HG03097 (cell line): Measurements from ENCODE around the gene MBIP.

Experiments
- ATAC-seq: cut with Tn5 transposase; IDR thresholded peaks from one replicate; pipeline ENCODE4 v1.9.1; 2021; ENCODE audit not compliant: unreplicated experiment, low FRiP score

Gene MBIP

DNA sequence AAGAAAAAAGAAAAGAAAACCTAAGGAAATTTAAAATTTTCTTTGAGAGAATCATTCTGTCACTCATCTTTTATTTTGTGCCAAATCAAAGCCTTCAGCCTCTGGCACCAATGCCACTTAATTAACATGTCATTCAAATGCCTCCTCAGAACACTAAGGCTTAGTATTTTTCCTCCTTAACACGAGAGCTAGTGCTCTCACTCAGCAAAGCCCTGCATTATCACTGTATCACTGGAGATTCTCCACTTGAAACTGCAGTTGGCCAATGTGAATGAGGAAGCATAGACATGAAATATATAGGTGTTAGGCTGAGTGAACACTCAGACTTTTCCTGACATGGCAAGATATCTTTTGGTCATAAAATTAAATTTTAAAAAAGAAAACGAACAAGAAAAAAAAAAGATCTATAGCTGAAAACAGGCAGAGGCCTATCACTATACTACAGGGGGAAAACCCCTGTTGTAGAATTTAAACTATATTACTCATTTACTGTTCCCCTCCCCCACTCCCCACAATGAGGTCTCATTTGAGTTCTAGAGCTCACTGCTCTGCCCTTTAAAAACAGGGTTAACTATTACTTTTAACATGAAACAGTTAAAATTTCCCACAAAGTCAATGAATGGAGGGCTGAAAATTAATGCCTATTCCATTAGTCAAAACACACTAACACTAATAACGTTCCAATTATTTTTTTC is 5.1 kb downstream of the MBIP start:
- ATAC-seq: peak; percentile 49

DNA sequence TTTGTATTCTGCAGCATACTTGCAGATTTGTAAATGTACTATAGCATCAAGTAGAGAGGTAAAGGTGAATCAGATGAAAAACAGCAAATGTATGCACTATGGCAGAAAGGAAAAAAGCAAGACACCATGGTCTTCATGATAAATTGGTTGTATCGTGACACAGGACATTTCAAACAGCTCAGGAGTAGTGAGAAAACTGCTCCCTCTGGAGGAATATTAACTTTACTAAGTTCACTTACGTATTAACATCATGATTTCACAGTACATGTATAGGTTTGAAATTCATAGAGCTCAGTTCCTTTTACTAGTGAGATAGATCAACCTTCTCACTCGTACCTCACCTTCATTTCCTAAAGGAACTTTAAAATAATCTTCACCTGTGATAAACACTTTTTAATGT is 6.5 kb downstream of the MBIP start:
- ATAC-seq: no peak

DNA sequence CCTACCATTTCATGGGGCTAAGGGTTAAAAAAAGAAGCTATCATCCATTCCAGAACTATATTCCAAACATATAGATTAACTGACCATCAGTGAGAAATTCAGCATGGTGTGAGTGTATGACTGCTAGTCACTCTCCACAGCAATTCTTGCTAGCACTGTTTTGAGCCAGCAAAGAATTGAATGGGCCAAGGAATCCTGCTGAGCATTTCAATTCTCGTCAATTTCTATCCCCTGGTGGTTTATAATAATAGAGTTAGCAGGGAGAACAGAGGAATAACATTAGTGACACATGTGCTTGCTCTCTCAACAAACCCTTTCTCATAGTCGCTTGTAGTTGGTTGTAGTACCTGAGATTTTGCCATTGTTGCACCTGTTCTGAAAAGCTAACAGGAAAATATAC is 7.2 kb downstream of the MBIP start:
- ATAC-seq: no peak

DNA sequence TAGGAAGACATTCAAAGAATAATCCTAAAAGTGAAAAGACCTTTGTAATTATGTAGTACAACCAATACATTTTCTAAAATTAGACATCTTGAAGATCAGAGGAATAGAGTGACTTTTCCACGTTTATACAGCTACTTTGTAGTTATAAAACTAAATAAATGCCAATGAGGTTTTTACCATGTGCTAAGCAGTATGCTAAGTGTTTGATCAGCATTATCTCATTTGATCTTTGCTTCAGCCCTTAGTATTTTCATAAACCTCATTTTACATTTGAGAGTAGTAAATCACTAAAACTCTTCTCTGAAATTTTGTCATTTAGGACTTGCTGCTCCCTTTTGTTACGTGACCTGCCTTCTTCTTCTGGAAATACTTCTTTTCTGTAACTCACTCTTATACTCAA is 13.6 kb downstream of the MBIP start:
- no peak for ATAC-seq

DNA sequence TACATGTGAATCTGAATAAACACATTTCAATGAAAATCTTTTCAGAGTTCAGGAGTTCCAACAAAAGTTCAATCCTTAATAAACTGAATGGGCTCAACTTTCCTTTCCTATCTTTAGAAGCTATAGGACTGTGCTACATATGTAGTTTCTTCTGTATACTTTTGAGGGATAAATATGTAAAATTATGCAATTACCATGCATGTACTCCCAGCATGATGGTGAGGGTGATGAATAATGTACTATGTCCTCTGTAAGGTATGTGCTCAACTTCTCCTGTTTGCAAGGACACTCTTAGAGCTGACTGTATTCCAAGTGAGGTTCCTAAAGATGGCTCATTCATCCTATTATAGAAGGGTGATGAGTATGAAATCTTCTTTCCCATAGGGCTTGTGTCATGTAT is 15.5 kb downstream of the MBIP start:
- ATAC-seq: no peak

DNA sequence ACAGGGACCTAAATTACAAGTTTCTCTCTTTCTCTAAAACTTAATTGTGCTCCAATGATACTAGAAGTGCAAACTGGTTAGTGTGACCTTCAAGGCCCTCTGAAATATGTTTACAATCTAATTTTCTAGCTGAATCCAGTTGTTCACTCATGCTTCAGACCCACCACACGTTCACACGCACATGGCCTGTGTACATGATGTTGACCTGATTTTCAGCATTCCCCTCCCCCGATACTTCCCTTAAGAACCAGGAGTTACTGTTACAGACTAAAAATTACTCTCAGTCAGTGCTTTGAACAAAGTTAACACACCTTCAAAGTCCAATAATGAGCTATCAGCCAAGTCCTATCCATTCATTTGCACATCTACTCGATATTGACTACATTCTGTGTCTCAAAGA is 16.5 kb downstream of the MBIP start:
- ATAC-seq: no peak

DNA sequence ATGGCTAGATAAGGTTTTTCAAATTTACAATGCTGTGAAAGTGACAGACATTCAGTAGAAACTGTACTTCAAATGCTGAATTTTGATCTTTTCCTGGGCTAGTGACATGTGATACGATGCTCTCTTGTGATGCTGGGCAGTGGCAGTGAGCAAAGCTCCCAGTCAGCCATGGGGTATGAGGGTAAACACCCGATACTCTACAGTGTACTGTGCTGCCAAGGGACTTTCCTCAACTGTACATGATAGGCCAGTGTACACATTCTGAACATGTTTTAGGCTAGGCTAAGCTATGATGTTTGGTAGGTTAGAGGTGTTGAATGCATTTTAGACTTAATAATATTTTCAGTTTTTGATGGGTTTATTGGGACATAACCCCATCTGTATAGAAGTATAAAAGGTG is 17.6 kb downstream of the MBIP start:
- ATAC-seq: no peak

DNA sequence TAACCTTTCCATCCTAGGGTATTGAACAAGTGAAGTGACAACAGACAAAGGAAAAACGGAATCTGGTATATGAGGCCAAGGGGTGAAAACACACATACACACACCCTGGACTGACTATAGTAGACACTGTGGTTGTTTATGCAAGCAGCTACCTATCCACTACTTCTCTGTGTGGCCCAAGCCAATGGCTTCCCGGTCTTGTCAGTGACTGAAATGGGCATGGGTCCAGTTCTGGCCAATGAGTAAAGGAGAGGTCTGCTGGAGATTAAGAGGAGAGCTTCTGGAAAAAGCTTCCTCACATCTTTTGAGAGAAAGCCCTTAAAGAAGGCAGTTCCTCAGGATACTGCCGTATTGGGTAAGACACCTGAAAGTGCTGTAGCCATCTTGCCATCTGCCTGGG is 19.3 kb downstream of the MBIP start:
- ATAC-seq: no peak

DNA sequence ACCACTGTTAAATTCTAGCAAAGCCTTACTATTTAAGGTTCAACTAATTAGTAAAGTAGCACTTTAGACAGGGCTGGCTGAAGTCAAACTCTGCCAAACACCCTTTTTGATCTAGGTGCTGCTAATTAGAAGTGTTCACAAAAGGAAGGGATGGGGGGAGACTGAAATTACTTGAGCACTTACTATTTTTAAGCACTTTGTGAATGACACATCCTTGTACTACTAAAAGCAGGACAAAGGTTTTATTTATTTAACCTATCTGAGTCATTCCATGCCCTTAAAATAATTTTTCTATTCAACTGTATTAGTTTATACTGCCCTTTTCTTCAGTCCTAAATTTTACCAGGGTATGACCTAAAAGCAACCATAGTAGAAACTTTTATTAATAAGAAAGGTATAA is 20.1 kb downstream of the MBIP start:
- ATAC-seq: no peak

DNA sequence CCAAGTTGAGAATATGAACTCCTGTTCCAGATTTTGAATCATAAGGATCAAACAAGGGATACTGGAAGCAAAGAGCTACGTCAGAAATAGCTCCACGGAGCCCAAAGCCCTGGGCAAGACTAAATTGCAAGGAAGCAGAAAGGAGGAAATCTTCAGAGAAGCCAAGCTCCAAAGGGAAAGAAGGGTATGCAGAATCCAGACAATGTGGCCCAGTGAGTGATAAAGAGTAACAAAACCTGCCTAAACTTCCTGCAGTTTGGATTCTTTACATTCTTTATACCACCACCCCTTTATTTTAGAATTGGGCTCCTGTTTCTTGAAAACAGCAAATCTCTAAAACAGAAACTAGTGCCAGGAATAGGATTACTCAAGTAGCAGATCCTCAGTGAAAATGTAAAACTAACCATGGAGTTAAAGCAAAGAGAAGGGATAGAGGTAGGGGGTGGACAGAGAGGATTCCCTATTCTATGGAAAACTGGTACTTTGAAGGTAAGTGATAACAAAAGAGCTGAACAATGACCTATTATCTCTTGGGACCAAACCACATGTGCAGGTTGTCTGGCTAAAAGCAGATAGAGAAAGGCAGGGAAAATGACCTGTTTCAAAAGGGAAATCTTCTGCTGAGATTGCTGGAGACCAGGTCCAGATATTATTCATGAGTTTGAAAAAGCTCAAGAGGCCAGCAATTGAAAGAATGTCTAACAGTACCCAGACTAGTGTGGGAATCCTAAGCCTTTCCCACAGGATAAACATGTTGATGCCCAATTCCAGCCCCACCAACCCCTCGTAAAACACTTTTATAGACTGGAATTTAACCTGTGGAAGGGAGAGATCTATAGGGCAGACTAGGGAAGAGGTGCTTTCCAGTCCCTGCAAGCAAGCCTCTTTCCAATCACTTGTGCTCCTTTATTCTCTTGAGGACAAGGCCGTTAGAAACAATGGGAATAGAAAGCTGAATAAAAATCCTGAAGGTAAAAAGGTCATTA is 24.5 kb downstream of the MBIP start:
- no peak for ATAC-seq

DNA sequence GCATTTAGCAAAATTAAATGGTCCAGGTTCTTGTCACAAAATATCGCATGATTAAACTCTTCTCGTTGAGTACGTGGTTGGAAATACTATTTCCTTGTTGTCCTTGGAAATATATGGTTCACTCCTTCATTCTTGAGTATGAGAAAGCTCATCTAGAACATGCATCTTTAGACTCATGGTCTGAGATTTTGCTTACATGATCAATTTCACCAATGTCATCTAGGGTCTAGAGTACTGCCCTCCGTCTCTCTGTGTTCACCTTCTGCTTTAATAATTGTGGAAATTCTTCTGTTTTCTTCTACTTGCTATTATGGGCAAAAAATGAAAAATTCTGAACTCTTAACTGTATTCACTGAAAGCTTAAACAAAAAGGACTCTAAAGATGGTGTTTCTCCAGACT is 25.9 kb downstream of the MBIP start:
- no peak for ATAC-seq

DNA sequence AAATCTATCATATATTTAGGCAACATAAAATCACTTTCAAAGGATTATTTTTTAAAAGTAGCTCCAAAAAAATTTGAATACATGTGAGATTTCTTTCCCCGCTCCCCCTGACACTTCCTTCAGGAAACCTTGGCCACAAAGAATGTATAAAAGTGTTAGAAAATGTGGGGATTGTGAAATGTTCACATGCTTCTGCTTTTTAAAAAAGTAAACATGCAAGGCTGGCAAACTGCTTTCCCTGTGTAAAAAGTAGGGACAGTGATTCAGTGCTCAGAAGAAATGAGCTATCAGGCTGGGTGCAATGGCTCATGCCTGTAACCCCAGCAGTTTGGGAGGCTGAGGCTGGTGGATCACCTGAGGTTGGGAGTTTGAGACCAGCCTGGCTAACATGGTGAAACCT is 26.6 kb downstream of the MBIP start:
- no peak for ATAC-seq

DNA sequence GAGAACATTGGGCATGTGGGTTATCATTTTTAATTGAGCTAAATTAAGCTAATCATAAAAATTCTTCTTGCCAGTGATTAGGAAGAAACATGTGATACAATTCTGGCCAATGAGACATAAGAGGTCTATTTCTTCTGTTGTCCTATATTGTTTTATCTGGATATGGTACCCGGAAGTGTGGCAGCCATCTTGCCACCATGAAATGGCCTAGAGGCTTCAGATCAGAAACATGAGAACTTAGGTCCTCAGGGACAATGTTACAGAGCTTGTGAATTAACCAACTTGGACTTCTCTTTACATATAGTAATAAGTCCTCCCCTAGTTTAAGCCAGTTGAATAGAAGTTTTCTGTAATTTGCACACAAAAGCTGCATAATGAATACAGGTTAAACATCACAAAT is 30.5 kb downstream of the MBIP start:
- ATAC-seq: no peak

DNA sequence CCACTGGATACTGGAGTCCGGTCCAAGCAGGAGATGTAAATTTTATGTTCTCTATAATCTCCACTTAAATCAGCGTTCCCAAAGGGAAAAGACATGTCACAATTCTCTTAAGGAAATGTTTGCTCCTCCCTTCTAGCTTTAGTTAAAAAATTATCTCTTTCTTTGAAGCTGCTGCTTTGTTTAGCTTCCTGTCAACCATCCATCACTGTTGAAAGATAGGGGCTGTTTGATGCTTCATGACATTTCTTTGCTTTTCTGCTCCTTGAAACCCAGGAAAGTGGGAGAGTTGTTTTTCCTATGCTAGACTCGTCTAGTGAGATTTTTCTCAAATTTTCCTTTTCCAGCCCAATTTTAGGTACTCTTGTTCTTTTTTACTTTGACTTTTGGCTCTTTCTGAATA is 31.9 kb downstream of the MBIP start:
- no peak for ATAC-seq

DNA sequence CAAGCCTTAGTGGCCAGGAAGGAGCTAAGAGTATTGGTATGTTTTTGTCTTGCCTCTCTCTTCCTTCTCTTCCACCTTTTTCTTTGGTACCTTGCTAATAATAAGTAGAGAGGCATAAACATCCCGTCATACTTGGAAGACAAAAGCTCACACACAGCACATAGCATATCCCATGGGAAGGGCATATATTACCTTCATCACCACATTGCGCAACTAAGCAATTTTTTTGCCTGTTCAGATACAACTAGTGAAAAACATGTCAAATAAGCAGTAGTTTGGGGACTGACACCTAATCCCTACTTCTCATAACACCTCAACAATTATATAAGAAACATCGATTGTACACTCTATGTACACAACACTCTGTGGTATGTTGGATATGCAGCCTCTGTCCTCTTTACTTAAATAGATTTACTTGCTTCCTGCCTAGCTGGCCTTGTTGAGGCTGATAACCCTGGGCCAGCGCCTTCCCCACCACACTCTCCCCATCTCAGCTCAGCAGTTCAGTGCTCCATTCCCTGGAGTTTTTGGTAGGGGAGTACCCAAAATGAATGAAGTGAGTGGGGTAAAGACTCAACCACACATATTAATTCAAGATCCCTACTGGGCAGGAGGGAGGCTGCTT is 35.4 kb downstream of the MBIP start:
- no peak for ATAC-seq

DNA sequence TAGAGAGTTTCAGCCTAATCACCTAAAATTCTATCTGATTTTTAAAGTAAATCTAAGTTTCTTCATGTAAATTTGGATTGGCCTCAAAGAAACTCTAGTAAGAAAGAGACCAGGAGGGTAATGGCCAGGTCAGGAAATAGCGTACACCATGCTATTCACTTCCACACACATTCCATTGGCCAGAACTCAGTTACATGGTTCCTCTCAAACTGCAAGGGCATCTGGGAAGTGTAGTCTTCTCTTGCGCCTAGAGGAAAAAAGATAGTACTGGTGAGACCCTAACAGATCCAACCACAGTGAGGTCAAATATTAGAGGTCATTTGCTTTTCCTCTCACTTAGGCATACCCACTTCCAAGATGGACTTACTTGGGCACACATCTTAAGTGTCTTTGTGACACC is 39.1 kb downstream of the MBIP start:
- ATAC-seq: no peak

DNA sequence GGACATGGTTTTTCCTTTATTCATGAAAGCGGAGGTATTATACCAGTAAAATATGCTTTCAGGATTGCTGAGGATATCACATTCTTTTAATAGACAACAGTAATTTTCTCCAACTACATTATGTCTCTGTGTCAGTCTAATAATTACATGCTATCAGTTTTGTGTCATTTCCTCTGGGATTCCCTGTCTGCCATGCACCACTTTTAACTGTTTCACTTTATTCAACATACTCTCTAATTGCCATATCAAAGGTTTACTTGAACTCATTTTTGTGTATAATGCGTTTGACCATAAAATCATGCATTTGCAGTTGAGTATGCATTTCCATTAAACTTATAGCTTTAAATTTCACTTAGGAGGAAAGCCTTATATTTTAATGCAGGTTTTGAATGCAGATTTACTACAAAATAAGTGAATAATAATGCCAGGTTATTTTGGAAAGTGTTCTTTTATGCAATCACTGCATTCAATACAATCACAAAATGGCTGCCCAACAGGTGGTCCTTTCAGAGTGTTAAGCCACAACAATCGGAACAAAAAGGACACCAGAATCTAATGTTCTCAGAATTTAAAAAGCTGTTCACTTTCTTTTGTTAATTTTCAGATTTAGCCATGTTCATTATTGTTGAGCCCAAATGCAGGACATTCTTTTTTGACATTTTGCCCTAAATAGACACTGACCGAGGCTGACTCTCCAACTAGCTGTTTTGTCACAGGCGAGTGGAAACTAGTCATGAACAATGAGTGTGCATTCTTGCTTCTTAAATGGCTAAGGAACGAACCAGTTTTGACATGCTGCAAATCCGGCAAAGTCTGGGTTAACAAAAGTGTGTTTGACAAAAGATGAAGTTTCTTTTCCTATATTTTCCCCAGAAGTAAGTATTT is 40.9 kb downstream of the MBIP start:
- no peak for ATAC-seq

DNA sequence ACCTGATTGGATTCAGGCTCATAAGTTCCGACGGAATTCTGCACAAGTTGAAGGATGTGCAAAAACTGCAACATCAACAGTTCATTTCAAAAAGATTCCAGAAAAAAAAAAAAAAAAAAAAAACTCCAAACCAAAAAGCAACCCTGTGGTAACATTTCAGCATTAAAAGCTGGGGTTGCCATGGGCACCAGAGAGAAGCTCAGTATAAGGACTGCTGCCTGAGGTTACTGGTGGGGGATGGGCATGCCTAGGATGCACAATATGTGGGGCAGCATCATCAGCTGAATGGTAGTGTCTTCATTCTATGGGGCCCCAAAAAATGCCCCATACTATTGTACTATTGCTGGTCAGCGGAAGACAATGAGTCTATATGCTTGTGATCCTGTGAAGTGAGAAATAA is 44.7 kb downstream of the MBIP start:
- ATAC-seq: no peak

DNA sequence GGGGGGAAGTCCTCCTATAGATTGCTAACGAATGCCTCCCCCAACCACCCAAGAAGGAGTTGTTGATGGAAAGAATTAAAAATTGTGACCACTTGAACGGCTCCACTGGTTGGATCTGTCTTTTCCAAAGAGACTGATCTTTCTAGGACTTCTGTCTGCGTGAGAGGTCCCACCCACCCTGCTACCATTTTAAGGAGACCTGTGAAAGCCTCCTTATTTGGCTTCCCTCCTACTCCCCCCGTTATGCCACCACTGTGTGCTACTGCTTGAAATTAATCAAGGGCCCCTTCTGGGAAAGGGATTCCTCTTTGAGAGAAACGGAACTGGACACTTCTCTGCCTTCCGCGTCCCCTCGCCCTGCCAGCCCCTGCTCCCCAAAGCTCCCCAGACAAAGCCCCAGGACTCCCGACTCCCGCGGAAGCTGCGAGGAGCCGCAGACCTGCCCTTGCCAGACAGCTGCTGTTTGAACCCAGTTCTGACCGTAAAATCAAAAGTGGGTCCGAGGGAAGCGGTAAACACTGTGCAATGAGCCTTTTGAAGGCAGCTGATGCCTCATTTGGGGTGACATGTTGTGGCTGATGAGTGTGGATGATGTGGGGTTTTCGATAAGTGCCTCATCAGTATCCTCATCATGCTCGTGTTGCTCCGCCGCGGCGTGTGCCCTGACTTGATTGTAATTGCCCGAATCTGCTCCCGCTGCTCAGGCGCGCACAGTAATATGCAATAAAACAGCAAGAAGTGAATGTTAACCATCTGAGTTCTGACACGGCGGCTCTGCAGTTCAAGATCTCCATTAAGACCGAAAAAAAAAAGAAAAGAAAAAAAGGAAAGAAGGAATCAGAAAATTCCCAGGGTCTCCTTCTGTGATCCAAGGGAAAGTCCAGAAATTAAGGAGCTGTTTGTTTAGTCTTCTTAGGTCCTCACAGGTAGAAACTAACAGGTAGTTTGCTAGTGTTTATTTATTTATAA is 48.2 kb downstream of the MBIP start:
- ATAC-seq: no peak
